ENCODE data around the gene NFIB.

NFIB gene

GRCh38 chr9:14278291-14278721 lies 35.6 kb downstream of the NFIB start:
- no peaks in the 10 kb centered on the region for H3K9me3 ChIP-seq (ENCODE audit: insufficient read depth, low read depth, low read length)
- no peak overlapping the region for H3K4me2 ChIP-seq (ENCODE audit: low read depth, low read length, poor library complexity, severe bottlenecking)
- H3K9me2 ChIP-seq (replicated peaks; ENCODE audit: low read depth, low read length) = no peaks in the 10 kb centered on the region
- H3F3A ChIP-seq (ENCODE audit: low read depth) = no peaks in the 10 kb centered on the region
- no peaks in the 10 kb centered on the region for H3K36me3 ChIP-seq (ENCODE audit: insufficient read depth, low read length)
- no peak overlapping the region for H2AFZ ChIP-seq (ENCODE audit: low read length)
- no peak overlapping the region for H3K4me3 ChIP-seq (ENCODE audit: low read length, poor library complexity, severe bottlenecking)
- H3K79me2 ChIP-seq (ENCODE audit: insufficient read depth, low read length) = no peaks in the 10 kb centered on the region
- no peaks in the 10 kb centered on the region for H4K20me1 ChIP-seq (ENCODE audit: insufficient read depth, low read length, poor library complexity, severe bottlenecking)
- no peak overlapping the region for H3K9ac ChIP-seq (ENCODE audit: low read depth, low read length, poor library complexity, severe bottlenecking)
- H3K27me3 ChIP-seq (ENCODE audit: insufficient read depth, low read length, poor library complexity, severe bottlenecking) = peaks cover 64% of the 10 kb centered on the region
- peaks cover 10% of the 10 kb centered on the region for H3K4me1 ChIP-seq (ENCODE audit: insufficient read depth, low read length, poor library complexity, severe bottlenecking)
- TF ChIP-seq EZH2phosphoT487 (IDR thresholded peaks at IDR 0.05; ENCODE audit: borderline replicate concordance) = no peak
- TF ChIP-seq CTCF (conservative IDR thresholded peaks at IDR 0.05; ENCODE audit: low read length) = no peak

- TF ChIP-seq EZH2phosphoT487 (IDR thresholded peaks at IDR 0.05; ENCODE audit: borderline replicate concordance) (no peak), CTCF (conservative IDR thresholded peaks at IDR 0.05; ENCODE audit: low read length) (no peak)
- Histone ChIP-seq H3K4me1 (ENCODE audit: insufficient read depth, low read length, poor library complexity, severe bottlenecking) (peaks cover 12% of the 10 kb centered on the region), H2AFZ (ENCODE audit: low read length) (no peak overlapping the region), H3K4me3 (ENCODE audit: low read length, poor library complexity, severe bottlenecking) (no peak overlapping the region), H3K9me3 (ENCODE audit: insufficient read depth, low read depth, low read length) (no peaks in the 10 kb centered on the region), H3F3A (ENCODE audit: low read depth) (no peaks in the 10 kb centered on the region), H3K9me2 (replicated peaks; ENCODE audit: low read depth, low read length) (no peaks in the 10 kb centered on the region), H4K20me1 (ENCODE audit: insufficient read depth, low read length, poor library complexity, severe bottlenecking) (no peaks in the 10 kb centered on the region), H3K27me3 (ENCODE audit: insufficient read depth, low read length, poor library complexity, severe bottlenecking) (peaks cover 64% of the 10 kb centered on the region), H3K36me3 (ENCODE audit: insufficient read depth, low read length) (no peaks in the 10 kb centered on the region), H3K79me2 (ENCODE audit: insufficient read depth, low read length) (no peaks in the 10 kb centered on the region), H3K4me2 (ENCODE audit: low read depth, low read length, poor library complexity, severe bottlenecking) (no peak overlapping the region), H3K9ac (ENCODE audit: low read depth, low read length, poor library complexity, severe bottlenecking) (no peak overlapping the region)
Observed at GRCh38 chr9:14277761-14278160, 36.2 kb downstream of the NFIB start.

- TF ChIP-seq CTCF (conservative IDR thresholded peaks at IDR 0.05; ENCODE audit: low read length) = no peak
- no peak for TF ChIP-seq EZH2phosphoT487 (IDR thresholded peaks at IDR 0.05; ENCODE audit: borderline replicate concordance)
- H3K79me2 ChIP-seq (ENCODE audit: insufficient read depth, low read length) = no peaks in the 10 kb centered on the region
- H3F3A ChIP-seq (ENCODE audit: low read depth) = no peaks in the 10 kb centered on the region
- peaks cover 69% of the 10 kb centered on the region for H3K27me3 ChIP-seq (ENCODE audit: insufficient read depth, low read length, poor library complexity, severe bottlenecking)
- no peaks in the 10 kb centered on the region for H3K9me3 ChIP-seq (ENCODE audit: insufficient read depth, low read depth, low read length)
- peaks cover 12% of the 10 kb centered on the region for H3K4me1 ChIP-seq (ENCODE audit: insufficient read depth, low read length, poor library complexity, severe bottlenecking)
- no peak overlapping the region for H2AFZ ChIP-seq (ENCODE audit: low read length)
- H4K20me1 ChIP-seq (ENCODE audit: insufficient read depth, low read length, poor library complexity, severe bottlenecking) = no peaks in the 10 kb centered on the region
- no peaks in the 10 kb centered on the region for H3K36me3 ChIP-seq (ENCODE audit: insufficient read depth, low read length)
- H3K4me3 ChIP-seq (ENCODE audit: low read length, poor library complexity, severe bottlenecking) = no peak overlapping the region
- no peaks in the 10 kb centered on the region for H3K9me2 ChIP-seq (replicated peaks; ENCODE audit: low read depth, low read length)
- no peak overlapping the region for H3K4me2 ChIP-seq (ENCODE audit: low read depth, low read length, poor library complexity, severe bottlenecking)
- no peak overlapping the region for H3K9ac ChIP-seq (ENCODE audit: low read depth, low read length, poor library complexity, severe bottlenecking)
Observed at GRCh38 chr9:14277244-14277643, 36.7 kb downstream of the NFIB start.
